ENCODE measurements around the gene MED13L. TPM values are rescaled to one million over a fixed set of nuclear protein-coding genes. Genes with fewer than 3 reads are reported as not detected.

The MED13L gene
- total RNA-seq, 1 donor = 180 TPM

- TF ChIP-seq CTCF (IDR thresholded peaks at IDR 0.05; ENCODE audit: insufficient read depth, low read length) = peak; percentile 52
- no peak for DNase-seq (ENCODE audit: low read depth)
- no peak overlapping the region for H3K4me3 ChIP-seq (ENCODE audit: low read depth, low read length)
Observed at GRCh38 chr12:115946867-115947695, 330.4 kb downstream of the MED13L start.

DNA sequence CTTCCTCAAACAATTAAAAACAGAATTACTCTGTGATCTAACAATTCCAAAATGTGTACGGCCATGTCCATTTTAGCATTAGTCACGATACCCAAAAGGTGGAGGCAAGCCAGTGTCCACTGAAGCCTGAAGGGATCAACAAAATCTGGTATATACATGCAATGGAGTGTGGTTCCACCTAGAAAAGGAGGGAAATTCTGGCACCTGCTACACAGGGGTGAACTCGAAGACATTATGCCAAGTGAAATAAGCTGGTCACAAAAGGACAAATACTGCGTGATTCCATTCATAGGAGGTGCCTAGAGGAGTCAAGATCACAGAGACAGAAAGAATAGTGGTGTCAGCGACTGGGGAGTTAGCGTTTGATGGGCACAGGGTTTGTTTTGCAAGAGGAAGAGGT is 331.4 kb downstream of the MED13L start:
- no peak overlapping the region for H3K4me3 ChIP-seq (ENCODE audit: low read depth, low read length)
- no peak for TF ChIP-seq CTCF (IDR thresholded peaks at IDR 0.05; ENCODE audit: insufficient read depth, low read length)
- no peak for DNase-seq (ENCODE audit: low read depth)

- no peak for DNase-seq (ENCODE audit: low read depth)
- no peak overlapping the region for H3K4me3 ChIP-seq (ENCODE audit: low read depth, low read length)
- no peak for TF ChIP-seq CTCF (IDR thresholded peaks at IDR 0.05; ENCODE audit: insufficient read depth, low read length)
Observed at GRCh38 chr12:115945491-115945885, 332.0 kb downstream of the MED13L start.

GRCh38 chr12:115944837-115945490 is 332.5 kb downstream of the MED13L start:
- no peak for DNase-seq (ENCODE audit: low read depth)
- TF ChIP-seq CTCF (IDR thresholded peaks at IDR 0.05; ENCODE audit: insufficient read depth, low read length) = no peak
- H3K4me3 ChIP-seq (ENCODE audit: low read depth, low read length) = no peak overlapping the region

- no peak for DNase-seq (ENCODE audit: low read depth)
- no peak overlapping the region for H3K4me3 ChIP-seq (ENCODE audit: low read depth, low read length)
- TF ChIP-seq CTCF (IDR thresholded peaks at IDR 0.05; ENCODE audit: insufficient read depth, low read length) = no peak
Observed at GRCh38 chr12:115944392-115944742, 333.1 kb downstream of the MED13L start.

GRCh38 chr12:115943630-115944391 is 333.7 kb downstream of the MED13L start:
- H3K4me3 ChIP-seq (ENCODE audit: low read depth, low read length) = no peak overlapping the region
- peak; percentile 70 for DNase-seq (ENCODE audit: low read depth)
- TF ChIP-seq CTCF (IDR thresholded peaks at IDR 0.05; ENCODE audit: insufficient read depth, low read length) = no peak

All from fibroblast of the aortic adventitia (primary cell).